ENCODE results near the gene PGPEP1. TPM values are rescaled to one million over a fixed set of nuclear protein-coding genes. Genes with fewer than 3 reads are reported as not detected.
"Not testable (repeated sequence)": the region's sequence is repeated elsewhere in the genome, so short reads cannot be mapped to it uniquely, and the experiment has no call there.

PGPEP1 gene
- total RNA-seq, 1 donor from 2014 or later = 12.6 TPM

- H3K27me3 ChIP-seq (ENCODE audit: control insufficient read depth, insufficient read depth, low read length) = no peaks in the 10 kb centered on the region
- no peak for TF ChIP-seq CTCF (IDR thresholded peaks at IDR 0.05; ENCODE audit: insufficient read depth, low read length, severe bottlenecking)
- peak; percentile 68 for DNase-seq (ENCODE audit: low read depth)
- no peak overlapping the region for H3K4me3 ChIP-seq (ENCODE audit: low read depth, low read length)
- no peak for FAIRE-seq
- no peaks in the 10 kb centered on the region for H3K36me3 ChIP-seq (ENCODE audit: control insufficient read depth, insufficient read depth, low read length)
These were observed 39.7 kb downstream of the PGPEP1 start for GRCh38 chr19:18379803-18380747.

- no peak for TF ChIP-seq CTCF (IDR thresholded peaks at IDR 0.05; ENCODE audit: insufficient read depth, low read length, severe bottlenecking)
- Histone ChIP-seq H3K36me3 (ENCODE audit: control insufficient read depth, insufficient read depth, low read length) (no peaks in the 10 kb centered on the region), H3K4me3 (ENCODE audit: low read depth, low read length) (no peak overlapping the region), H3K27me3 (ENCODE audit: control insufficient read depth, insufficient read depth, low read length) (no peaks in the 10 kb centered on the region)
- FAIRE-seq (no peak), DNase-seq (ENCODE audit: low read depth) (no peak)
These were observed 40.4 kb downstream of the PGPEP1 start for GRCh38 chr19:18380843-18381242.

- not testable (repeated sequence) for H3K27me3 ChIP-seq (ENCODE audit: control insufficient read depth, insufficient read depth, low read length); H3K4me3 ChIP-seq (ENCODE audit: low read depth, low read length); DNase-seq (ENCODE audit: low read depth); FAIRE-seq; H3K36me3 ChIP-seq (ENCODE audit: control insufficient read depth, insufficient read depth, low read length)
These were observed 43.2 kb downstream of the PGPEP1 start for GRCh38 chr19:18383622-18384021.

- peaks cover 14% of the 10 kb centered on the region for H3K36me3 ChIP-seq (ENCODE audit: control insufficient read depth, insufficient read depth, low read length)
- no peak for TF ChIP-seq CTCF (IDR thresholded peaks at IDR 0.05; ENCODE audit: insufficient read depth, low read length, severe bottlenecking)
- FAIRE-seq = no peak
- H3K27me3 ChIP-seq (ENCODE audit: control insufficient read depth, insufficient read depth, low read length) = no peaks in the 10 kb centered on the region
- no peak overlapping the region for H3K4me3 ChIP-seq (ENCODE audit: low read depth, low read length)
- DNase-seq (ENCODE audit: low read depth) = no peak
These were observed 44.4 kb downstream of the PGPEP1 start for GRCh38 chr19:18384775-18385174.

- peaks cover 14% of the 10 kb centered on the region for H3K36me3 ChIP-seq (ENCODE audit: control insufficient read depth, insufficient read depth, low read length)
- no peak for FAIRE-seq
- TF ChIP-seq CTCF (IDR thresholded peaks at IDR 0.05; ENCODE audit: insufficient read depth, low read length, severe bottlenecking) = no peak
- DNase-seq (ENCODE audit: low read depth) = peak; percentile 49
- H3K4me3 ChIP-seq (ENCODE audit: low read depth, low read length) = no peak overlapping the region
- no peaks in the 10 kb centered on the region for H3K27me3 ChIP-seq (ENCODE audit: control insufficient read depth, insufficient read depth, low read length)
These were observed 44.9 kb downstream of the PGPEP1 start for GRCh38 chr19:18385359-18385674.

- Histone ChIP-seq H3K36me3 (ENCODE audit: control insufficient read depth, insufficient read depth, low read length) (peaks cover 14% of the 10 kb centered on the region), H3K27me3 (ENCODE audit: control insufficient read depth, insufficient read depth, low read length) (no peaks in the 10 kb centered on the region), H3K4me3 (ENCODE audit: low read depth, low read length) (peak within 1 kb of the TSS; percentile 55)
- FAIRE-seq (no peak), DNase-seq (ENCODE audit: low read depth) (peak; percentile 41)
- TF ChIP-seq CTCF (IDR thresholded peaks at IDR 0.05; ENCODE audit: insufficient read depth, low read length, severe bottlenecking) = peak; percentile 90
These were observed 45.5 kb downstream of the PGPEP1 start, which contains the start of gene GDF15 for GRCh38 chr19:18385675-18386542. GDF15 (plus strand) TSS chr19:18386158; CDS start chr19:18386190, 32 bp downstream.
